ENCODE data around the gene TMEM106B. TPM values are rescaled to one million over a fixed set of nuclear protein-coding genes. Genes with fewer than 3 reads are reported as not detected.

Gene TMEM106B
- total RNA-seq, 1 experiment from 2014 or later, result 33.1 TPM

- RAD21 ChIA-PET (ENCODE audit: low non-redundant PET in 1 of 2, low total read pairs in 2 of 2, uncharacterized antibody in 2 of 2, unreplicated experiment in 2 of 2), result no interaction called here
- TF ChIP-seq EZH2 (IDR thresholded peaks at IDR 0.05) (no peak), POLR2A (IDR thresholded peaks at IDR 0.05; ENCODE audit: borderline replicate concordance, extremely low read depth, insufficient read depth, insufficient read length) (peak; percentile 11)
- TSS peak; percentile 98 for BruUV-seq (replicated peaks)
- POLR2A ChIA-PET, result interaction anchor here (1.0 kb wide), 1 partner anchor 22 kb away, joined by 3 read pairs; no protein-coding TSS in a partner anchor
- Histone ChIP-seq H3K4me1 (ENCODE audit: control insufficient read depth in 1 of 2, insufficient read depth in 2 of 2, low read length in 2 of 2) (peaks cover 2 to 18% of the 10 kb centered on the region in 2 experiments; a peak in 3 of 4 replicates), H3K4me3 (replicated peaks in 1 of 2; ENCODE audit: low read depth in 1 of 2, low read length in 2 of 2) (peak overlapping the region; percentile 54 to 76), H3K27me3 (ENCODE audit: insufficient read depth, low read length) (no peaks in the 10 kb centered on the region), H3K4me2 (ENCODE audit: low read length) (peak overlapping the region; percentile 87), H3K79me2 (ENCODE audit: insufficient read depth, low read length) (peaks cover 34% of the 10 kb centered on the region), H4K20me1 (ENCODE audit: insufficient read depth) (no peaks in the 10 kb centered on the region), H3K27ac (ENCODE audit: low read depth, low read length) (peak overlapping the region; percentile 94), H3K9ac (ENCODE audit: low read length) (peak overlapping the region; percentile 80), H3K9me3 (ENCODE audit: control insufficient read depth in 1 of 2, insufficient read depth in 1 of 2, low read depth in 1 of 2, low read length in 2 of 2) (no peaks in the 10 kb centered on the region), H2AFZ (ENCODE audit: low read depth, low read length, poor library complexity, severe bottlenecking) (peak overlapping the region; percentile 78), H3K36me3 (ENCODE audit: control insufficient read depth in 1 of 2, insufficient read depth in 2 of 2, low read length in 2 of 2) (no peaks in the 10 kb centered on the region), H3K9me2 (ENCODE audit: insufficient read depth) (no peaks in the 10 kb centered on the region)
- DNase-seq (ENCODE audit: low read depth, low spot score), result no peak
- CTCF ChIA-PET, result interaction anchor here (1.5 kb wide), 1 partner anchor 34 kb away, joined by 3 read pairs; no protein-coding TSS in a partner anchor
- intact Hi-C loops (cut with micrococcal nuclease), result no loop called here
- ATAC-seq, result peak; percentile 49
These were observed 678 bp upstream of the TMEM106B start for GRCh38 chr7:12210179-12211053.

- Histone ChIP-seq H3K4me2 (ENCODE audit: low read length) (peak overlapping the region; percentile 87), H2AFZ (ENCODE audit: low read depth, low read length, poor library complexity, severe bottlenecking) (no peak overlapping the region), H3K4me1 (ENCODE audit: control insufficient read depth in 1 of 2, insufficient read depth in 2 of 2, low read length in 2 of 2) (peaks cover 2 to 18% of the 10 kb centered on the region in 2 experiments; a peak in 3 of 4 replicates), H3K27me3 (ENCODE audit: insufficient read depth, low read length) (no peaks in the 10 kb centered on the region), H3K9ac (ENCODE audit: low read length) (peak overlapping the region; percentile 80), H3K4me3 (replicated peaks in 1 of 2; ENCODE audit: low read depth in 1 of 2, low read length in 2 of 2) (peak overlapping the region; percentile 54 to 76), H3K9me3 (ENCODE audit: control insufficient read depth in 1 of 2, insufficient read depth in 1 of 2, low read depth in 1 of 2, low read length in 2 of 2) (no peaks in the 10 kb centered on the region), H3K36me3 (ENCODE audit: control insufficient read depth in 1 of 2, insufficient read depth in 2 of 2, low read length in 2 of 2) (no peaks in the 10 kb centered on the region), H4K20me1 (ENCODE audit: insufficient read depth) (no peaks in the 10 kb centered on the region), H3K79me2 (ENCODE audit: insufficient read depth, low read length) (peaks cover 37% of the 10 kb centered on the region), H3K27ac (ENCODE audit: low read depth, low read length) (peak overlapping the region; percentile 94), H3K9me2 (ENCODE audit: insufficient read depth) (no peaks in the 10 kb centered on the region)
- ChIA-PET POLR2A (no interaction called here), CTCF (interaction anchor here (1.5 kb wide), 1 partner anchor 33 kb away, joined by 3 read pairs; no protein-coding TSS in a partner anchor), RAD21 (ENCODE audit: low non-redundant PET in 1 of 2, low total read pairs in 2 of 2, uncharacterized antibody in 2 of 2, unreplicated experiment in 2 of 2) (interaction anchor here in 1 of 2 experiments (0.6 kb wide), 1 partner anchor 279 kb away, joined by 4 read pairs; no protein-coding TSS in a partner anchor)
- TSS peak; percentile 64 for BruUV-seq (replicated peaks)
- TF ChIP-seq POLR2AphosphoS5 (IDR thresholded peaks at IDR 0.05; ENCODE audit: low read depth, low read length), result no peak
- no peak for TF ChIP-seq FOSL1 (IDR thresholded peaks at IDR 0.05; ENCODE audit: low read depth)
- TF ChIP-seq SIN3A (IDR thresholded peaks at IDR 0.05; ENCODE audit: low read depth), result peak; percentile 19; the same call in 1 of the 2 replicates
- TF ChIP-seq ATF3 (IDR thresholded peaks at IDR 0.05), result no peak
- TF ChIP-seq REST (IDR thresholded peaks at IDR 0.05; ENCODE audit: low read depth), result no peak
- TF ChIP-seq MAX (IDR thresholded peaks at IDR 0.05), result no peak
- no peak for TF ChIP-seq JUND (IDR thresholded peaks at IDR 0.05)
- TF ChIP-seq EZH2 (IDR thresholded peaks at IDR 0.05), result no peak
- ATAC-seq, result no peak
- DNase-seq (ENCODE audit: low read depth, low spot score), result peak; percentile 16
- intact Hi-C loops (cut with micrococcal nuclease), result no loop called here
These were observed 804 bp downstream of the TMEM106B start for GRCh38 chr7:12211711-12212485.

Measured in HCT116 (cell line).